Measurements from ENCODE around the gene LRP2.
"Not testable (repeated sequence)": the region's sequence is repeated elsewhere in the genome, so short reads cannot be mapped to it uniquely, and the experiment has no call there.

Gene LRP2

GRCh38 chr2:169348321-169349024 lies 13.9 kb downstream of the LRP2 start:
- no peak for DNase-seq

GRCh38 chr2:169345486-169346437 lies 16.6 kb downstream of the LRP2 start:
- DNase-seq, result no peak

GRCh38 chr2:169344736-169345485 lies 17.4 kb downstream of the LRP2 start:
- no peak for DNase-seq

- DNase-seq, result no peak
Observed at GRCh38 chr2:169343202-169343601, 19.1 kb downstream of the LRP2 start.

- no peak for DNase-seq
Observed at GRCh38 chr2:169339657-169340056, 22.7 kb downstream of the LRP2 start.

GRCh38 chr2:169336695-169337094 lies 25.6 kb downstream of the LRP2 start:
- no peak for DNase-seq

- no peak for DNase-seq
Observed at GRCh38 chr2:169330555-169331198, 31.7 kb downstream of the LRP2 start.

- no peak for DNase-seq
Observed at GRCh38 chr2:169329688-169330554, 32.4 kb downstream of the LRP2 start.

GRCh38 chr2:169328785-169329184 lies 33.5 kb downstream of the LRP2 start:
- no peak for DNase-seq

- DNase-seq, result not testable (repeated sequence)
Observed at GRCh38 chr2:169327837-169328236, 34.5 kb downstream of the LRP2 start.

- DNase-seq, result not testable (repeated sequence)
Observed at GRCh38 chr2:169325886-169326285, 36.4 kb downstream of the LRP2 start.

GRCh38 chr2:169324581-169325260 lies 37.6 kb downstream of the LRP2 start:
- DNase-seq, result no peak

GRCh38 chr2:169323841-169324240 lies 38.5 kb downstream of the LRP2 start:
- no peak for DNase-seq

- no peak for DNase-seq
Observed at GRCh38 chr2:169320561-169320960, 41.8 kb downstream of the LRP2 start.

- DNase-seq, result no peak
Observed at GRCh38 chr2:169315357-169315756, 47.0 kb downstream of the LRP2 start.

GRCh38 chr2:169308349-169308748 lies 54.0 kb downstream of the LRP2 start:
- DNase-seq, result not testable (repeated sequence)

- DNase-seq, result not testable (repeated sequence)
Observed at GRCh38 chr2:169304689-169305088, 57.6 kb downstream of the LRP2 start.

GRCh38 chr2:169303579-169304305 lies 58.6 kb downstream of the LRP2 start:
- no peak for DNase-seq

- DNase-seq, result no peak
Observed at GRCh38 chr2:169302364-169302763, 60.0 kb downstream of the LRP2 start.
